Natural killer cell (primary cell): ENCODE results near the gene CSRP3. TPM values are rescaled to one million over a fixed set of nuclear protein-coding genes. Genes with fewer than 3 reads are reported as not detected.

Experiments used
- ATAC-seq, 3 donors: fragments of 150-1000 bp in 2 of 3; fragments of 200-7000 bp in 1 of 3; cut with Tn5 transposase; 1 replicate in 1 of 3; 2 replicates in 2 of 3; pipeline ENCODE4 v1.10.0; 2021; ENCODE audit warnings: mild to moderate bottlenecking in 2 of 3, moderate library complexity in 2 of 3
- DNase-seq, 2 donors: peaks; one replicate each; pipeline versions ENCODE4 v3.0.0 to v3.0.0-alpha.2; 2013 to 2021; ENCODE audit warnings: mixed read lengths in 1 of 2
- H3K27ac ChIP-seq: one replicate; pipeline ENCODE4 v1.5.1; 2013; ENCODE audit warnings: mild to moderate bottlenecking, low read length
- H3K27me3 ChIP-seq: one replicate; pipeline ENCODE4 v1.6.1; 2013; ENCODE audit warnings: low read length; ENCODE audit not compliant: control insufficient read depth, insufficient read depth
- H3K36me3 ChIP-seq: one replicate; pipeline ENCODE4 v1.6.1; 2013; ENCODE audit warnings: low read length; ENCODE audit not compliant: control insufficient read depth, insufficient read depth
- H3K4me1 ChIP-seq: one replicate; pipeline ENCODE4 v1.6.1; 2013; ENCODE audit warnings: low read length; ENCODE audit not compliant: control insufficient read depth, insufficient read depth
- H3K4me3 ChIP-seq: one replicate; pipeline ENCODE4 v1.5.1; 2013; ENCODE audit warnings: low read length
- H3K9me3 ChIP-seq: one replicate; pipeline ENCODE4 v1.6.1; 2013; ENCODE audit warnings: low read length; ENCODE audit not compliant: control insufficient read depth, insufficient read depth
- H3K27ac Mint-ChIP-seq, 2 donors: one replicate each; pipeline ENCODE4 v1.8.0; 2022; ENCODE audit warnings: mild to moderate bottlenecking in 2 of 2, mixed read lengths in 2 of 2, moderate library complexity in 1 of 2
- H3K27me3 Mint-ChIP-seq, 2 donors: one replicate each; pipeline ENCODE4 v1.8.0; 2022; ENCODE audit warnings: low read depth in 2 of 2, mixed read lengths in 2 of 2
- H3K36me3 Mint-ChIP-seq: one replicate; pipeline ENCODE4 v1.8.0; 2022; ENCODE audit warnings: mixed read lengths
- H3K4me1 Mint-ChIP-seq, 2 donors: one replicate each; pipeline ENCODE4 v1.8.0; 2022; ENCODE audit warnings: mixed read lengths in 2 of 2
- H3K4me3 Mint-ChIP-seq: one replicate; pipeline ENCODE4 v1.8.0; 2022; ENCODE audit warnings: mild to moderate bottlenecking, moderate library complexity, mixed read lengths
- H3K9me3 Mint-ChIP-seq, 2 donors: one replicate each; pipeline ENCODE4 v1.8.0; 2022; ENCODE audit warnings: mixed read lengths in 2 of 2
- CTCF ChIP-seq: fragments of 200-600 bp; IDR thresholded peaks from one replicate; pipeline ENCODE4 v1.8.0; 2022; ENCODE audit warnings: antibody characterized with exemption
- WGBS: methylation state at CpG from one replicate; pipeline ENCODE4 v1.1.7; 2013; ENCODE audit warnings: missing lambda C conversion rate; ENCODE audit not compliant: insufficient coverage; 5-methylcytosine and 5-hydroxymethylcytosine counted together
- intact Hi-C: fragments of 100-400 bp; cut with micrococcal nuclease; formaldehyde crosslinking; loops from one replicate; pipeline ENCODE4 v1.14.2; 2022
- total RNA-seq, 4 donors: library from RNA; stranded (reverse); fragments of 120-200 nt in 1 of 4; gene quantifications; one replicate each; pipeline versions ENCODE4 v1.2.3 to v1.2.4, GENCODE V29; 2013 to 2022

The CSRP3 gene
- not detected for total RNA-seq
- 0.14 TPM for total RNA-seq (2013)

GRCh38 chr11:19201737-19202605 lies at the start of gene CSRP3:
CSRP3 (minus strand) TSS chr11:19201983; CDS start chr11:19192448, 9,535 bp downstream.
- intact Hi-C loops, result no loop called here
- Histone ChIP-seq H3K4me1 (no peaks in the 10 kb centered on the region), H3K27me3 (no peaks in the 10 kb centered on the region), H3K27ac (no peak within 1 kb of the TSS), H3K4me3 (no peak within 1 kb of the TSS), H3K9me3 (no peaks in the 10 kb centered on the region), H3K36me3 (no peaks in the 10 kb centered on the region)
- no peak for TF ChIP-seq CTCF
- Mint-ChIP-seq H3K27ac (no peak within 1 kb of the TSS), H3K4me3 (no peak within 1 kb of the TSS), H3K36me3 (no peaks in the 10 kb centered on the region), H3K9me3 (no peaks in the 10 kb centered on the region), H3K27me3 (peaks cover under 1 to 8% of the 10 kb centered on the region in 2 donors), H3K4me1 (peaks cover 0 to 5% of the 10 kb centered on the region in 2 donors)
- ATAC-seq (no peak), DNase-seq (no peak)
- WGBS, result 88% methylated on average over 6 of the region's 7 CpGs

GRCh38 chr11:19251577-19251976 lies 49.8 kb upstream of the CSRP3 start:
- Histone ChIP-seq H3K27me3 (peaks cover 2% of the 10 kb centered on the region), H3K36me3 (no peaks in the 10 kb centered on the region), H3K27ac (no peak overlapping the region), H3K4me1 (no peaks in the 10 kb centered on the region), H3K9me3 (no peaks in the 10 kb centered on the region), H3K4me3 (no peak overlapping the region)
- H3K9me3 Mint-ChIP-seq, result no peaks in the 10 kb centered on the region
- DNase-seq, result no peak
- intact Hi-C loops, result no loop called here
- H3K4me1 Mint-ChIP-seq, result no peaks in the 10 kb centered on the region
- TF ChIP-seq CTCF, result no peak
- peaks cover 11 to 37% of the 10 kb centered on the region in 2 donors for H3K27me3 Mint-ChIP-seq
- no peak overlapping the region for H3K27ac Mint-ChIP-seq
- H3K4me3 Mint-ChIP-seq, result no peak overlapping the region
- no peaks in the 10 kb centered on the region for H3K36me3 Mint-ChIP-seq
- ATAC-seq, result no peak

- H3K27ac Mint-ChIP-seq, result no peak overlapping the region
These were observed 45.0 kb upstream of the CSRP3 start for GRCh38 chr11:19246816-19247215.

More at GRCh38 chr11:19246816-19247215, 45.0 kb upstream of the CSRP3 start:
- H3K4me3 ChIP-seq, result no peak overlapping the region
- H3K27ac ChIP-seq, result no peak overlapping the region
- H3K9me3 ChIP-seq, result no peaks in the 10 kb centered on the region
- H3K36me3 ChIP-seq, result no peaks in the 10 kb centered on the region
- DNase-seq, result no peak
- Mint-ChIP-seq H3K27me3 (peaks cover 23 to 64% of the 10 kb centered on the region in 2 donors), H3K4me3 (no peak overlapping the region), H3K36me3 (no peaks in the 10 kb centered on the region), H3K4me1 (peaks cover 8% of the 10 kb centered on the region in 2 donors), H3K9me3 (no peaks in the 10 kb centered on the region)
- peaks cover 14% of the 10 kb centered on the region for H3K4me1 ChIP-seq
- peaks cover 12% of the 10 kb centered on the region for H3K27me3 ChIP-seq
- no peak for ATAC-seq
- no peak for TF ChIP-seq CTCF
- 100% methylated on average over 1 of the region's 1 CpG for WGBS
- intact Hi-C loops, result no loop called here
